Brain pericyte (primary cell): Measurements from ENCODE around the gene PRH1.

Source experiments
- DNase-seq: peaks from one replicate; pipeline ENCODE4 v3.0.0-alpha.2; 2012; ENCODE audit warnings: low read depth, low spot score

Gene PRH1

DNA sequence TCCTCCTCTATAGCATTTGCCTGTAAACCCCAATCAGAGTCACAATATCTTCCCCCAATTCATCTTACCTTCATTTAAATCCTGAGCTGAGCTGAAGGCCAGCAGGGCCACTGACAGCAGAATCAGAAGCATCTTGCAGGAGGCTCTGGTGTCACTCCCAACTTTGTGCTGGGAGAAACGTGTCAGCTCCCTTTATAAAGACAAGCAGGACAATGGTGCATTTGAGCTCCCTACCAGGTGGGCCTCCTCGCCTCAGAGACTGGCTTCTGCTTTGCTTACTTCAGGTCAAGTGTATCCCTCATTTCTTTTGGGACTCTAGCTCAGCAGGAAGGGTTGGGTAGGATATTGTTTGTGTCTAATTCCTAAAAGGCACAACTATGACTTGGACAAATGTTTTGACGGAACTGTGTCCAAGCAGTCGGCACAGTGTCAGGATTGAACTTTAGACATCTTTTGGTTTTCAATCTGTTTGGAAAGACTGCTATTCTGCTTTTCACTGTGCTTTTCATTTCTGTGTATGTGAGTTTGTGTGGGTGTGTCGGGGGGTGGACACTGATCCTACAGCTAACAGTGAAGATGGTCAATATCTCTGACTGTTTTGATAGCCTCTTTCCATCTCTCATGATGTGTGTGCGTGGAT is at the start of gene PRH1:
PRH1 (minus strand) TSS at position 170 of the 640 bp plus-strand sequence; CDS start at position 132, 38 bp downstream.
- no peak for DNase-seq

DNA sequence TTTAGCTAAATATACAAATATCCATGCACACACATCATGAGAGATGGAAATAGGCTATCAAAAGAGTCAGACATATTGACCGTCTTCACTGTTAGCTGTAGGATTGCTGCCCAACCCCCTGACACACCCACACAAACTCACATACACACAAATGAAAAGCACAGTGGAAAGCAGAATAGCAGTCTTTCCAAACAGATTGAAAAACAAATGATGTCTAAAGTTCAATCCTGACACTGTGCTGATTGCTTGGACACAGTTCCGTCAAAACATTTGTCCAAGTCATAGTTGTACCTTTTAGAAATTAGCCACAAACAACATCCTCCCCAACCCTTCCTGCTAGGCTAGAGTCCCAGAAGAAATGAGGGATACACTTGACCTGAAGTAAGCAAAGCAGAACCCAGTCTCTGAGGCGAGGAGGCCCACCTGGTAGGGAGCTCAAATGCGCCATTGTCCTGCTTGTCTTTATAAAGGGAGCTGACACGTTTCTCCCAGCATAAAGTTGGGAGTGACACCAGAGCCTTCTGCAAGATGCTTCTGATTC is 44.8 kb upstream of the PRH1 start, which contains the start of gene PRH2:
PRH2 (plus strand) TSS at position 491 of the 541 bp plus-strand sequence; CDS start at position 529, 38 bp downstream.
- DNase-seq, result no peak

DNA sequence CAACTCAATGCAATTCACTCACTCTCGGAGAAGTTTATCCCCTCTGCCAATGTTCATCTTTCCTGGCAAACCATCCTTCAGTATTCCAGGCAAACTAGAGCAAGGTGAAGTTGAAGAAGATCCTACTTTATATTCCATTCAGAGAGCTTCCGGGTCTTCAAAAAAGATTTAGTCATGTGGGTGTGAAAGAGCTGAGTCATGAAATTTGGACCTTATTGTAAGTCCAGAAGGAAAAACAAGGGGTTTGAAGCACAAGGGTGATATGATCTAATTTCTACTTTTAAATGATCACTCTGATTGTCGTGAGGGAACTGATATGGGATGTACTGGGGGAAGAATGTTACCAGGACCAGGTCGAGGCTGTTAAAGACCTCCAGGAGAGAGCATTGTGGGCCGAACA is 42.2 kb upstream of the PRH1 start:
- DNase-seq, result no peak

DNA sequence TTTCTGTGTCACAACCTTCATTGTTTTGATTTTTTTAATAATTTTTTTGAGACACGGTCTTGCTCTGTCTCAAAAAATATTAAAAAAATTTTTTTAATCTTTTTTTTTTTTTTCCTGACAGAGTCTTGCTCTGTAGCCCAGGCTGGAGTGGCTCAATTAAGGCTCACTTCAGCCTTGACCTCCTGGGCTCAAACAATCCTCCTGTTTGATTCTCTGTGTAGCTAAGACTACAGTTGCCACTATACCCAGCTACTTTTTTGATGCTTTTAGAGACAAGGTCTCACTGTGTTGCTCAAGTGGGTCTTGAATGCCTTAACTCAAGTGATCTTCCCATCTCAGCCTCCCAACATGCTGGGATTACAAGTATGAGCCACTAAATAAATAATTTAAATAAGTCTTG is 35.8 kb upstream of the PRH1 start:
- DNase-seq, result no peak

DNA sequence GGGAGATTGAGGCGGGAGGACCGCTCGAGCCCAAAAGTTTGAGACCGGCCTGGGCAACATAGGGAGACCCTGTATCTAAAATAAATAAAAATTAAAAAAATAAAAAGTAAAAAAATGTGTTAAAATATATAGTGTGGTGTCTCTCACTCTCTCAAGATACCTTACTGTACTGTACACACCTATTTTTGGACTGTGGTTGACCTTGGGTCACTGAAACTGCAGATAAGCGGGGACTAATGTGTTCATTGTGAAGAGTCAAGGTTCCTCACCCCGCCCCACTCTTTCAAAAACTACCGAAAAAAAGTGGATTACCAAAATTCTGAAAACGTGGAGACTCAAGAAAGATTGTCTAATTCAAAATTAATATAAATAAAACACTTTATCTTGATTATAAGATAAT is 26.3 kb upstream of the PRH1 start:
- no peak for DNase-seq

DNA sequence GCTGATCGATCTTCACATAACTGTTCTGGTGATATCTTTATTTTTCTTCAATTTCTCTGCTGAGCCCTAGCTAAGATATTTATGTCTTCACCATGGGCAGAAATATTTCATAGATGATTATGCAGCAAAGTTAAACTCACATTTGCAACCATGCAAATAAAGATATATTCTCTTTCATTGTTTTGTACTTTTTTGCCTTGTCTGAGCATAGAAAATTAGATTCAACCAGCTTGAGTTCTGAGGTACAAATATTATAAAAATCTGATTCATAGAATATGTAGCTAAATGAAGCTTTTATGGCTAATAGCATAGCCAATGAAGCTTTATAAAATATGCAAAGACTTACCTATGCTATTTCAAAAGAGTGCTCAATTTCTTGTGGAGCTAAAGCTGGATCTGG is 25.4 kb upstream of the PRH1 start, which contains the start of gene TAS2R13:
TAS2R13 (minus strand) TSS at position 101 of the 400 bp plus-strand sequence. CDS start 264 bp downstream, outside the sequence.
- DNase-seq, result no peak

DNA sequence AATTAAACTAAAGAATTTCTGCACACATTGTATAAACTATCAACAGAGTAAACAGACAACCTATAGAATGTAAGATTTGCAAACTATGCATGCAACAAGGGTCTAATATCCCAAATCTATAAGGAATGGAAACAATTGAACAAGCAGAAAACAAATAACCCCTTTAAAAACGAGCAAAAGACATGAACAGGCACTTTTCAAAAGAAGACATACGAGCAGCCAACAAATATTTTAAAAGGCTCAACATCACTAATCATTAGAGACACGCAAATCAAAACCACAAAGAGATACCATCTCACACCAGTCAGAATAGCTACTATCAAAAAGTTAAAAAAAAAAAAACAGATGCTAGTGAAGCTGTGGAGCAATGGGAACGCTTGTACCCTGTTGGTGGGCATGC is 20.6 kb upstream of the PRH1 start:
- DNase-seq, result no peak

DNA sequence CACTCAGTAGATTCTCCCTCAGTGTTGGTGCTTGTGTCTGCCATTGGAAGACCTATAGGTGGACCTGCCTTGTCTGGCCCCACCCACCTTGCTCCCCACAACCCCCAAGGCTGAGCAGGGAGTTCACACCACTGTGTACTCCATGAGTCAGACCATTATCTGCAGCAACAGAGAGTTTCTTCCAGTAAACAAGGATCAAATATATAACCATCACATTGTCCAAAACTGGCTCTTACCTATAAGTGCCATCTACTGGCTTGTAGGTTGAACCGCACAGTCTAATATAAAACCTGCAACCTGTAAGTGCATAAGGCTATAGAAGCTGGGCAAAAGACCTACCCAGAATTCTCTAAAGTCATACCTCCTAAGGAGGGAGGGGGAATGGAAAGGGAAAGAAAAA is 17.4 kb upstream of the PRH1 start:
- DNase-seq, result no peak

DNA sequence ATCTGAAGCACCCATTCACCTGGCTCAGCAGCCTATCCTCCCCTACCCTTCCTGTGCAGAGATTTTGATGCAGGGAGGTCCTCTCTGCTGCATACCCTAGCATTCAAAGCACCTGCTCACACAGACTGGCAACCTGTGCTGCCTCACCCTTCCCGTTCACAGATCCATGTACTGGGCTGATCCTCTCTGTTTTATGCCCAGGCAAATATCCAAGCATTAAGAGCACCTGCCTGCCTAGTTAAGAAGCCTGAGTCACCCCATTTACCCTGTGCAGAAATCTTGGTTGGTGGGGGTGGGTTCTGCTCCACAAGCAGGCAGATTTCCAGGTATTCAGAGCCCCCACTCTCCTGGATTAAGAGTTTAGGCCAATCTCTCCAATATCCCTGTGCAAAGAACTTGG is 16.9 kb upstream of the PRH1 start:
- DNase-seq, result no peak

DNA sequence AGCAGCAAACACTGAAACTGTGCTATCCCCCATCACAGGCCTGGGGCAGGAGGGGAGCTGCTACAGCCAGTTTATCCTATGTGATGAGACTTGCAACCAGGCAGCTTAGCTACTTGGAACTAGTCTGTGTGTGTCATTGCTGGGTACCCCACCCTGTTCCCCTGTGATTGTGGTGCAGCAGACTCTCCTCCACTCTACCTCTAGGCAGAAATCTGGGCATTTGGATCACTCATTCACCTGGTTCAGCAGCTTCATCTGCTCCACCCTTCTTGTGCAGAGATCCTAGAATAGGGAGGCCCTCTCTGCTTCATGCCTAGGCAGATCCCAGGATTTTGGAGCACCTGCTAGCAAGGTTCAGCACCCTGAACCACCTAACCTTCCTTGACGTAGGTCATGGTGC is 16.5 kb upstream of the PRH1 start:
- DNase-seq, result no peak

DNA sequence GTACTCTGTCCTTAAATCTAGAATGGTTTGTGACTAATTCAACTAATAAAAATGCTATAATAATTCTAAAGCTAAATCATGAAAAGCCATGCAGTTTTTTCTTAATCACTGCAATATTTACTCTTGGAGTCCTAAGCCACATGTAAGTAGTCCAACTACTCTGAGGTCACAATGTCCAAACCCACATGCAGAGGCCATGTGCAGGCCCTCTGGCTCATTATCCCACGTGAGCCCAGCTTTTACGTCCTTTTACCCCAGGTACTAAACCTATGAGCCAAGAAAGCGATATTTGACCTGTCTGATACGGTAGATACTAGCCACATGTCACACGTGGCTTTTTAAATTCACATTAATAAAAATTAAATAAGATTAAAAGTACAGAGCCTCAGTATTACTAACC is 12.8 kb upstream of the PRH1 start:
- DNase-seq, result no peak

DNA sequence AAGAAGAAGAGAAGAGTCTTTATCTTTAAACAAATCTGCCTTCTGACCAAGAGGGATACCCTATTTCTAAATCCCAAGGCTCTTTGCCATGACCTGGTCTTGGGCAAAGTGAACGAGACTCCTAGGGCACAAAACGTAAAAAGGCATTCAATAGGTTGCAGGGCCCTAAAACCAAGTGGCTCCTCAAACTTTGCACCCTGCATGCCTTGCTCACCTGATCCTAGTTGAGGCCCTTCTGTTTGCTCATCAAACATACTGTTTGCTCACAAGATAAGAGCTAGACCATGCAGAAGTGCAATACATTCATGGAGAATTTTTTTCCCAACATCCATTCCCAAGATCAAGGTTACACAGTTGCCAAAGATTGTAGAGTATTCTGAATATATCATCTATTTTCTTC is 7.9 kb upstream of the PRH1 start:
- no peak for DNase-seq

DNA sequence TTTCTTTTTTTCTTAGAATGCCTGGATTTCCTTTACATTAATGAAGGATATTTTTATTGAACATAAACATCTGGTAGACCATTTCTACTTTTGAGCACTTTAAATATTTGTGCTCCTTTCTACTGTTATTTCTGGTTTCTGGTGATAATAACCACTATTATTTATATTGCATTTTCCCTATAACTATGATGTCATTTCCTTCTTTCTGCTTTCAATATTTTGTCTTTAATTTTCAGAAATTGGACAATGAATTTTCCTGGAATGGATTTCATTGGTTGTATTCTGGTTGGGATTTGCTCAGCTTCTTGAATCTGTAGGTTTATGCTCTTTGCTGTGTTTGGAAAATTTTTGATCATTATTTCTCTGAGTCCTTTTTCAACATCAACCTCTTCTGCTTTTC is 5.2 kb upstream of the PRH1 start:
- DNase-seq, result no peak

DNA sequence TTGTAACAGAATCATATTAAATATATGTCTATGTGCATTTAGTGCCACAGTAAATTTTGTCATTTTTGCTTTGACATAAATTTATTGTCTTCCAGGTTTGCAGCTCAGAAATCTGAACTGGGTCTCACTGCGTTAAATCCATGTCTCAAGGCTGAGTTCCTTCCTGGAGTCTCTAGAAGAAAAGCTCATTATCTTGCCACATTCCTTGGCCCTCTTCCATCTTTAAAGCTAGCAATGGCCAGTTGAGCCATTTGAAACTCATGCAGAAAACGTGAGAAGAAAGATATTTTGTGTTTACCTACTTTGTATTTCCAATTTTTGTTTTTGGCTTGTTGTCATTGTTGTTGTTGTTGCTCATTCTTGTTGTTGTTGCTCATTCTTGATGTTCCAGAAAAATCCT is 10.7 kb downstream of the PRH1 start:
- no peak for DNase-seq

DNA sequence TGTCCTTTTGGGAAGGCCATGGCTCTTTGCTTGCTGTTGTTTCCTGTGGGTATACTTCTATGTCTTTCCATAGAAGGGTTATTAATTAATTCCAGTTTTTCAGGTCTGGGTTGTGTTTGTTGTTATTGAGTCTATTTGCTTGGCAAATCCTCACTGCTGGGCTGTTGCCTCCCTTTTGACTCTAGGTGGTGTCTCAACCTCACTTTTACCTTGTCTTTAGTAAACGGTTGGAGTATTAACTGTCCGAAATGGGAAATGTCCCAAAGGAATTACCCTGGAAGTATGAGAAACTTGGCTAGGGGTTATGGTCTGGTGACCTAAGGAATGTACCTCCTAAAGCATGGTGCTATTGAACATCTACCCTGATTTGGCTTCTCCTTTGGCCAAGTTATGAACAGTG is 16.7 kb downstream of the PRH1 start:
- DNase-seq, result no peak

DNA sequence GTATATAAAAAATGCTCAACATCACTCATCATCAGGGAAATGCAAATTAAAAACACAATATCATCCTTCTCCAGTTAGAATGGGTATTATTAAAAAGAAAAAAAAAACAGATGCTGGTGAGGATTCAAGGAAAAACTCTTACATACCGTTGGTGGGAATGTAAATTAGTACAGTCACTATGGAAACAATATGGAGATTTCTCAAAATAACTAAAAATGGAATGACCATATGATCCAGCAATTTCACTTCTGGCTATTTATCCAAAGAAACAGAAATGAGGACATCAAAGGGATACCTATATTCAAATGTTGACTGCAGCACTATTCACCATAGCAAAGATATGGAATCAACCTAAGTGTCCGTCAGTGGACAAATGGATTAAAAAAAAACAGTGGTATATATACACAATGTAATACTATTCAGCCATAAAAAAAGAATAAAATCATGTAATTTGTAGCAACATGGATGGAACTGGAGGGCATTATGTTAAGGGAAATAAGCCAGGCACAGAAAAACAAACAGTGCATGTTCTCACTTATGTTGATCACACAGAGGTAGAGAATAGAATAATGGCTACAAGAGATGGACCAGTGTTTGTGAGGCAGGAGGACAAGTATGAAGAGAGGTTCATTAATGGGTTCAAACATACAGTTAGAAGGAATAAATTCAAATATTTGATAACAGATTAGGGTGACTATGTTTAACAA is 20.4 kb downstream of the PRH1 start:
- no peak for DNase-seq

DNA sequence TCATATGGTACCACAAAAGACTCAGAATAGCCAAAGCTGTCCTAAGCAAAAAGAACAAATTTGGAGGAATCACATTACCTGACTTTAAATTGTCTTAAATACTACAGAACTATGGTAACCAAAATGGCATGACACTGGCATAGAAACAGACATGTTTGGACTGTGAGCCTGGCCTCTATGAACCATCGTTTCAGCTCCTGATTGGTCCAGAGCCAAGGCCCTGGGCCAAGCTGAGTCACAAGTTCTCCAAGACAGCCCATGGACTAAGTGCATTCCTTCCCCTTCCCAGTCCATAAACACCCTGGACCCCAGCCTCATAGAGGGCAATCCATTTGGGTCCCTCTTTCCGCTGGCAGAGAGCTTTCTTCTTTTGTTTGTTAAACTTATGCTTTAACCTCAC is 22.7 kb downstream of the PRH1 start:
- DNase-seq, result no peak

DNA sequence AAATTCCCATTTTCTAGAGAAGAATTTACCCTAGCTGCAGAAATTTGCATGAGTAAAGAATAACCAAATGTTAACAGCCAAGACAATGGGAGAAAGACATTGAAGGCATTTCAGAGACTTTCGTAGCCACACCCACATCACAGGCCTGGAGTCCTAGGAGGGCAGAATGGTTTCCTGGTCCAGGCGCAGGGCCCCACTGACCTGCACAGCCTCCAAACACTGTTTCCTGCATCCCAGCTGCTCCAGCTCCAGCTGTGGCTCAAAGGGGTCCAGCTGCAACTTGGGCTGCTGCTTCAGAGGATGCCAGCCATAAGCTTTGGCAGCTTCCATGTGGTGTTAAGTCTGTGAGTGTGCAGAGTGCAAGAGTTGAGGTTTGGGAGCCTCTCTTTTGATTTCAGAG is 28.2 kb downstream of the PRH1 start:
- no peak for DNase-seq

DNA sequence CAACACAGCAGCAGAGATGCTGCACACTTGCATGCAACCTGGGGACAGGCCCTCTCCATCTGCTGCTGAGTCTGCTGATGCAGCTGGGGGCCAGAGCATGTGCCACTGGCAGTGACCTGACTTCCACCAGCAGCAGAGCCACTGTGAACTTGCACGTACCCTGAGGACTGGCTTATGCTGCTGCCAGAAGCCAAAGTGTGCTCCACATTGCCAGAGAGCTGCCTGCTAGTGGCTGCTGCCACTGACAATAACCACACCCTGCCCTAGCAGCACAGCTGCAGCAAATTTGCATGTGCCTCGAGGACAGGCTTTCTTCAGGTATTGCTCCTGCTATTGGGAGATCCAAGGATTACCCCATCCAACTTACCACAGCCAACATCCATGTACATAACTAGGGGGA is 30.3 kb downstream of the PRH1 start:
- DNase-seq, result no peak

DNA sequence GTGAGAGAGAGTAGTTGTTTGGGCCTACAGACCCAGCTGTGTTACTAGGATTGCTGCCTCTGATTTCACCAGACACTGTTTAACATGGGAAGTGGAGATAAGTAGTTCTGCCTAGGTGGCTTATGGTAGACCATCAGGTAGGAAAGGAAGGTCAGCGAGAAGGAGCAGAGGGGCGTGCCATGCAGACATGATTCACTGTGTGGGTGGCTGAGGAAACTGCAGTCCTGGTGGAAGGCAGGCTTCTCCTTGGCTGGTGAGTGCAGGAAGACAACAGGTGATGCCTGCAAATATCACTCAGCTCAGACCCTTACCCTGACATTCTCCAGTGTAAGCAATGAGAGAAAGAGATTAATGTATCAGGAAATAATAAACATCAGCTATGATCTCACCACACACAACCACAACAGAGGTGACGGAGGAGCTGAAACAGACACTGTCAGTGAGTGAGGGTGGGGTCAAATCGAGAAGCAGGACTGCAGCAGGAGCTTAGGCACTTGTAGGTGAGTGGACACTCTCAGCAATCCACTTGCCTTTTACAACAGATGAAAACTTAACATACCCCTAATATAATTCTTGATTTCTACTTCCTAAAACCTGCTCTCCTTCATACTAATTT is 32.7 kb downstream of the PRH1 start:
- DNase-seq, result no peak

DNA sequence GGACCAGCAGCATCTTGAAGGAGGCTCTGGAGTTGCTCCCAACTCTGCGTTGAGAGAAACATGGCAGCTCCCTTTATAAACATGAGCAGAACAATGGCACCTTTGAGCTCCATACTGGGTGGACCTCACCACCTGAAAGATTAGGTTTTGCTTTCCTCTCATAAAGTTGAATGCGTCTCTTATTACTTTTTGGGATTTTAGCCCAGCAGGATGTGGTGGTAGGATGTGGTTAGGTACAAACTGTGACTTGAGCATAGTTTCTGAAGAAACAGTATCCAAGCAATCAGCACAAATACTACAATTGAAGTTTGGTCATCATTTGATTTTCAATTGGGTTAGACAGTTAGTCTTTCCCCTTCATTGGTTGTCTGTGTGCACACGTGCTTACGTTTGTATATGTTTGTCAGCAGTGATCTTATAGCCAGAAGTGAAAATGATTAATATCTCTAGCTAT is 34.6 kb downstream of the PRH1 start, which contains the start of gene PRR4:
PRR4 (minus strand) TSS at position 51 of the 454 bp plus-strand sequence; CDS start at position 13, 38 bp downstream.
- no peak for DNase-seq

DNA sequence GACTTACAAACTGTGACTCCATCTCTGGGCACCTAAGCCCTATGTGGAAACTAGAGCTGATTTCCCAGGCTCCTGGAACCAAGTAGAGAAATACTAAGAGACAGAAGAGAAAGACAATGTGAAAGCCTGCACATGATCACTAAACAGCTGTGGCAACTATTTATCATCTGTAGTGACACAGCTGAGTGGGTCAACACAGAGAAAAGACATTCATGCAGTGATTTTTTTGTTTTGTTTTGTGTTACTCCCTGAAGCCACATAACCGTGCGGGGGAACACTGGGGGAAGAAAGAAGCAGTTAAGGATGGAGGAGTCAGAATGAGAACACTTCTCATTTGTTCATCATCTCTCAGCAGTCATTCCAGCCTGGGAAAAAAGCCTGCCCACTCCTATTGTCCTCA is 36.3 kb downstream of the PRH1 start:
- DNase-seq, result no peak
